Activated naive CD4-positive, alpha-beta T cell treated with anti-CD3 and anti-CD28 coated beads for 36 hours (primary cell): ENCODE results near the gene FTSJ1. TPM values are rescaled to one million over a fixed set of nuclear protein-coding genes. Genes with fewer than 3 reads are reported as not detected.
A peak's percentile ranks its signal among the peaks of the same experiment; 100 is the strongest.

ENCODE experiments used
- CTCF ChIA-PET: fragments of 350-600 bp; sonication (Branson Sonifier 250); formaldehyde crosslinking; loops from one replicate; lab custom pipeline; 2021; ENCODE audit warnings: antibody characterized with exemption; lab: Charles Lee
- DNase-seq: peaks from one replicate; pipeline ENCODE4 v3.0.0-alpha.2; 2020
- H3K27ac Mint-ChIP-seq: one replicate; pipeline ENCODE4 v1.8.0; 2021; ENCODE audit warnings: mild to moderate bottlenecking, mixed read lengths
- H3K27me3 Mint-ChIP-seq: one replicate; pipeline ENCODE4 v1.8.0; 2021; ENCODE audit warnings: low read depth, mixed read lengths
- H3K36me3 Mint-ChIP-seq: one replicate; pipeline ENCODE4 v1.8.0; 2021; ENCODE audit warnings: low read depth, mixed read lengths
- H3K4me1 Mint-ChIP-seq: one replicate; pipeline ENCODE4 v1.8.0; 2021; ENCODE audit warnings: low read depth, mixed read lengths
- H3K4me3 Mint-ChIP-seq: one replicate; pipeline ENCODE4 v1.8.0; 2021; ENCODE audit warnings: mild to moderate bottlenecking, moderate library complexity, mixed read lengths
- H3K9me3 Mint-ChIP-seq: one replicate; pipeline ENCODE4 v1.8.0; 2021; ENCODE audit warnings: mixed read lengths
- intact Hi-C: fragments of 100-400 bp; cut with micrococcal nuclease; formaldehyde crosslinking; loops from one replicate; pipeline ENCODE4 v1.15.1; 2023
- total RNA-seq, 2 experiments: library from RNA; stranded (reverse); gene quantifications; one replicate each; pipeline ENCODE4 v1.2.3, GENCODE V29; 2021

Gene FTSJ1
- total RNA-seq, 2 experiments from 2014 or later: 66.2 to 66.8 TPM

DNA sequence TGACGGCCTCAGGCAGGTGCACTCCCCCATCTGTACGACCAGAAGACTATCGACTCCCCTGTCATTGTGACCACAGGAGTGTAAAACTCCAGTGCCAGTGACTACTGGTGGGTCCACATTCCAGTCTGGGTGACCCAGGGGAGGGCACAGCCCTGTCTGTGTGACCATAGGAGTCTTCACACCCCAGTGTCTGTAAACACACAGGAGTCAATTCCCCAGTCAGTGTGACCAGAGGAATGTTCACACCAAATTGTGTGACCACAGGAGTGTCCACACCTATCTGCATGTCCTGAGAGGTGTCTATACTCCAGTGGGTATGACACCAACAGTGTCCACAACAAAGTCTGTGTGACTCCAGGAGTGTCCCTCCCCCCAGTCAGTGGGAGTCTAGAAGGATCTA, 12.0 kb downstream of the FTSJ1 start:
- no peaks in the 10 kb centered on the region for H3K27me3 Mint-ChIP-seq
- no peaks in the 10 kb centered on the region for H3K36me3 Mint-ChIP-seq
- H3K4me3 Mint-ChIP-seq: no peak overlapping the region
- no peaks in the 10 kb centered on the region for H3K4me1 Mint-ChIP-seq
- DNase-seq: no peak
- H3K9me3 Mint-ChIP-seq: no peaks in the 10 kb centered on the region
- H3K27ac Mint-ChIP-seq: no peak overlapping the region
- CTCF ChIA-PET: no interaction called here
- intact Hi-C loops: no loop called here

GRCh38 chrX:48489296-48489695, 13.3 kb downstream of the FTSJ1 start:
- H3K36me3 Mint-ChIP-seq: no peaks in the 10 kb centered on the region
- H3K9me3 Mint-ChIP-seq: no peaks in the 10 kb centered on the region
- CTCF ChIA-PET: no interaction called here
- H3K4me3 Mint-ChIP-seq: no peak overlapping the region
- H3K27ac Mint-ChIP-seq: no peak overlapping the region
- intact Hi-C loops: no loop called here
- DNase-seq: no peak
- no peaks in the 10 kb centered on the region for H3K27me3 Mint-ChIP-seq
- no peaks in the 10 kb centered on the region for H3K4me1 Mint-ChIP-seq

GRCh38 chrX:48489892-48490291, 13.9 kb downstream of the FTSJ1 start:
- CTCF ChIA-PET: no interaction called here
- H3K27me3 Mint-ChIP-seq: no peaks in the 10 kb centered on the region
- intact Hi-C loops: loop anchor here (5.0 kb wide), 1 partner anchor 408 kb away; no protein-coding TSS in a partner anchor
- no peaks in the 10 kb centered on the region for H3K9me3 Mint-ChIP-seq
- no peak overlapping the region for H3K4me3 Mint-ChIP-seq
- no peaks in the 10 kb centered on the region for H3K36me3 Mint-ChIP-seq
- H3K4me1 Mint-ChIP-seq: no peaks in the 10 kb centered on the region
- no peak for DNase-seq
- no peak overlapping the region for H3K27ac Mint-ChIP-seq

DNA sequence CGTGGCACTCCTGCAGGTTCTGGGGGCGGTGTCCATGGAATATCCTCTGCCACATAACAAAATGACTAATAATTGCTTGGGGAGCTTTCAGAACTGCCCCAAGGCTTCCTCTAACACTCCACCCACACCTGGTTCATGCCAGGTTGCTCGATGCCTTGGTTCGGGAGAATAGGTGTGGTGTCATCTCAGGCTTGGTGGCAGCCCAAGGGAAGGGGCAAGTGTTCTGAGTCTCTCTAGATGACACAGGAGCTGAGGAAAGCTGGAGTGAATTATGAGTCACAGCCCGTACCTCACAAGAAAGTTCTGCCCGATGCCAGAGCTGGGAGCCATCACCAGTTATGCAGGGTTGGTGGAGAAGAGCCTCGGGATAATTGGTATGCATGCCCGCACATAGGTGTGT, 14.7 kb downstream of the FTSJ1 start:
- Mint-ChIP-seq H3K4me1 (no peaks in the 10 kb centered on the region), H3K27me3 (no peaks in the 10 kb centered on the region), H3K27ac (no peak overlapping the region), H3K9me3 (no peaks in the 10 kb centered on the region), H3K36me3 (no peaks in the 10 kb centered on the region), H3K4me3 (no peak overlapping the region)
- intact Hi-C loops: loop anchor here (5.0 kb wide), 1 partner anchor 408 kb away; no protein-coding TSS in a partner anchor
- no peak for DNase-seq
- CTCF ChIA-PET: no interaction called here

GRCh38 chrX:48491809-48492208, 15.8 kb downstream of the FTSJ1 start:
- Mint-ChIP-seq H3K9me3 (no peaks in the 10 kb centered on the region), H3K36me3 (no peaks in the 10 kb centered on the region), H3K27me3 (no peaks in the 10 kb centered on the region), H3K4me3 (no peak overlapping the region), H3K27ac (no peak overlapping the region), H3K4me1 (no peaks in the 10 kb centered on the region)
- intact Hi-C loops: loop anchor here (5.0 kb wide), 1 partner anchor 410 kb away; no protein-coding TSS in a partner anchor
- no peak for DNase-seq
- CTCF ChIA-PET: no interaction called here

DNA sequence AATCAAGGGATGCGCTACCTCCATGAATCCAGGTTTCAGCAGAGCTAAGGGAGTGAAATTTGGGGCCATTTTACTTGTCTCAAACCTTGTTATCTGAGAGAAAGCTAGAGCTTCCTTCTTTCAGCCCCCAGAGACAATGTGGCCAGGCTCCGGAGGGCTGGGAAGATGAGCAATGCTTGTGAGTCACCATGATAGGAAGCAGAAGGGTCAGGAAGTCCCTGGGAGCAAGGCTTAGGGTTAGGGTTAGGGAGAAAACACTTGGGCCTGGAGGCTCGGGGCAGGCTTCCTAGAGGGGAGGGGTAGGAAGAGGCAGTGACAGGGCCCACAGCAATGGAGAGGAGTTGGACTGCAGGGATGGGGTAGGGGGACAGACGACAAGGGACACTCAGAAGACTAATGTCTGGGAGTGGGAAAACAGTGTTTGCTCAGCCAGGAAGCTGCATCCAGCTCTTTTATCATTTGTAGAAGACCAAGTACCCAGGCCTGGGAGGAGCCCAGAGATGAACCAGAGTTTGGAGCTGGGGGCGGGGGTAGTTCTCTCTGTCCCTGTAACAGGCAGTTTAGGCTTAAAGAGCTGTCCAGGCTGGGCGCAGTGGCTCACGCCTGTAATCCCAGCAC, 16.4 kb downstream of the FTSJ1 start:
- CTCF ChIA-PET: no interaction called here
- H3K27ac Mint-ChIP-seq: no peak overlapping the region
- intact Hi-C loops: loop anchor here (5.0 kb wide), 1 partner anchor 410 kb away; no protein-coding TSS in a partner anchor
- H3K4me3 Mint-ChIP-seq: no peak overlapping the region
- no peaks in the 10 kb centered on the region for H3K9me3 Mint-ChIP-seq
- no peaks in the 10 kb centered on the region for H3K36me3 Mint-ChIP-seq
- H3K27me3 Mint-ChIP-seq: no peaks in the 10 kb centered on the region
- H3K4me1 Mint-ChIP-seq: no peaks in the 10 kb centered on the region
- no peak for DNase-seq

DNA sequence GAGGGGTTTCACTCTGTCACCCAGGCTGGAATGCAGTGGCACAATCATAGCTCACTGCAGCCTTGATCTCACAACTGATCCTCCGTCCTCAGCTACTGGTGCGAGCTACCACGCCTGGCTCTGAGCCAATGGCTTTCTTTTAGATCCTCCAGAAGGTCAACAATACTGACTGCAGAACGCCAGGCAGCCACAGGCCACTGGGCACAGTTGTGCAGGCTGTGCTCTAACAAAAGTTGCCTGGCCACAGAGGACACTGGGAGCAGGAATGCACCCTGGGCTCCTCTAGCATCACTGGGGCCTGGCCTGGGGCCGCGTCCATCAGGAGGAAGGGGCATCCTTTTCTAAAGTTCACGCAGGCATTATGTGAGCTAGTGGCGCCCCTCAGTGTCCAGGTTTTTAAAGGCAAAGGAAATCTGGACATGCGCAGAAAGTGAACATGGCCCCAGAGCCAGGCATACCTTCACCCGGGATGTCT, 17.9 kb downstream of the FTSJ1 start:
- H3K27me3 Mint-ChIP-seq: no peaks in the 10 kb centered on the region
- H3K4me1 Mint-ChIP-seq: no peaks in the 10 kb centered on the region
- no peaks in the 10 kb centered on the region for H3K36me3 Mint-ChIP-seq
- no peak overlapping the region for H3K27ac Mint-ChIP-seq
- intact Hi-C loops: loop anchor here (5.0 kb wide), 1 partner anchor 412 kb away; no protein-coding TSS in a partner anchor
- peak; percentile 30 for DNase-seq
- CTCF ChIA-PET: interaction anchor here (0.6 to 1.4 kb wide), 4 partner anchors 28 to 813 kb away, joined by 3 to 7 read pairs (median 3); no protein-coding TSS in a partner anchor
- H3K4me3 Mint-ChIP-seq: no peak overlapping the region
- no peaks in the 10 kb centered on the region for H3K9me3 Mint-ChIP-seq

- Mint-ChIP-seq H3K27ac (no peak overlapping the region), H3K27me3 (no peaks in the 10 kb centered on the region)
These were observed 20.7 kb downstream of the FTSJ1 start for GRCh38 chrX:48496660-48497059.

DNA sequence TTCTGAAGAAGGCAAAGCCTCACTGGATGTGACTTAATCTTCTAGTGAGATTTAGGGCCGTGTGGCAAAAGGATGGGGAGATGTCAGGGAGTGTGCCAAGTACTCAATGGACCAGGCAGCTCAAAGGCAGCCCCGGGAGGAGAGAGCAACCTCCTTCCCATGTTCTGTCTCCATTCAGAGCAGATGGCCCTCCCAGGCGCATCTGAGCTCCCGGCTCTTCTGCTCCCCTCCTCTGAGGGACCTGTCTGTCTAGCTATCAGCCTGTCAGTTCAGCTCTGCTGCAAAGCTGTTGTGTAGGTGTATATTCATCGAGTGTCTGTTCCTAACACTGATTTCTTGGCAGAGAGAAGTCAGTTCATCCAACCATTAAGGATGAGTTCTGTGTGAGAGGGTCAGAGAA, 21.9 kb downstream of the FTSJ1 start:
- intact Hi-C loops: no loop called here
- DNase-seq: no peak
- Mint-ChIP-seq H3K4me3 (no peak overlapping the region), H3K4me1 (no peaks in the 10 kb centered on the region), H3K27ac (no peak overlapping the region), H3K36me3 (no peaks in the 10 kb centered on the region), H3K27me3 (no peaks in the 10 kb centered on the region), H3K9me3 (no peaks in the 10 kb centered on the region)
- CTCF ChIA-PET: no interaction called here

More at GRCh38 chrX:48496660-48497059, 20.7 kb downstream of the FTSJ1 start:
- Mint-ChIP-seq H3K9me3 (no peaks in the 10 kb centered on the region), H3K4me3 (no peak overlapping the region), H3K36me3 (no peaks in the 10 kb centered on the region), H3K4me1 (no peaks in the 10 kb centered on the region)
- DNase-seq: no peak
- intact Hi-C loops: no loop called here
- CTCF ChIA-PET: no interaction called here

DNA sequence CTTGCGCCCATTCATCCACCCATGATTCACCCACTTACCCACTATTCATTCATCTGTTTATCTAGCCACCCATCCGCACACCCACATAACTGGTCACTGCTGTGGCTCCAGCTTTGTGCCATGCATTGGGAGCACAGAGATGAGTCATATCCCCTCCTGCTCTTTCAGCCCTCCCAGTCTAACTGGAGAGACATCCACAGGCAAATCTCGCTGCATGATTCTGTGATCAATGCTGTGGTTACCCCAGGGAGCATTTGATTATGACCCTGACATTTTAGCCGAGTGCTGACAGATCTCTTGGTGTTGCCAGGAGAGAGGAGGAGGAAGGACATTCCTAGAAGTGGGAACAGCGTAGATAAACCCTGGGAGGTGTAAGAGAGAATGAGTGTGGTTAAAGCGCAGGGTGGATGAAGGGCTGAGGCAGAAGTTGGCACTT, 22.4 kb downstream of the FTSJ1 start:
- no peak overlapping the region for H3K4me3 Mint-ChIP-seq
- H3K36me3 Mint-ChIP-seq: no peaks in the 10 kb centered on the region
- no peak overlapping the region for H3K27ac Mint-ChIP-seq
- intact Hi-C loops: no loop called here
- no peaks in the 10 kb centered on the region for H3K27me3 Mint-ChIP-seq
- no peaks in the 10 kb centered on the region for H3K4me1 Mint-ChIP-seq
- no peaks in the 10 kb centered on the region for H3K9me3 Mint-ChIP-seq
- CTCF ChIA-PET: no interaction called here
- no peak for DNase-seq

- CTCF ChIA-PET: no interaction called here
- no peaks in the 10 kb centered on the region for H3K9me3 Mint-ChIP-seq
- H3K27ac Mint-ChIP-seq: no peak overlapping the region
- intact Hi-C loops: no loop called here
- DNase-seq: no peak
- H3K36me3 Mint-ChIP-seq: no peaks in the 10 kb centered on the region
- no peak overlapping the region for H3K4me3 Mint-ChIP-seq
- H3K4me1 Mint-ChIP-seq: peaks cover 5% of the 10 kb centered on the region
- H3K27me3 Mint-ChIP-seq: no peaks in the 10 kb centered on the region
These were observed 28.3 kb downstream of the FTSJ1 start for GRCh38 chrX:48504261-48504660.

GRCh38 chrX:48505481-48505880, 29.5 kb downstream of the FTSJ1 start:
- no peaks in the 10 kb centered on the region for H3K9me3 Mint-ChIP-seq
- no peaks in the 10 kb centered on the region for H3K36me3 Mint-ChIP-seq
- no peaks in the 10 kb centered on the region for H3K27me3 Mint-ChIP-seq
- H3K4me3 Mint-ChIP-seq: no peak overlapping the region
- H3K27ac Mint-ChIP-seq: no peak overlapping the region
- no peak for DNase-seq
- CTCF ChIA-PET: no interaction called here
- peaks cover 13% of the 10 kb centered on the region for H3K4me1 Mint-ChIP-seq
- intact Hi-C loops: no loop called here

GRCh38 chrX:48507246-48507645, 31.2 kb downstream of the FTSJ1 start:
- Mint-ChIP-seq H3K27ac (no peak overlapping the region), H3K27me3 (no peaks in the 10 kb centered on the region), H3K9me3 (no peaks in the 10 kb centered on the region), H3K4me1 (peaks cover 13% of the 10 kb centered on the region), H3K4me3 (no peak overlapping the region), H3K36me3 (no peaks in the 10 kb centered on the region)
- CTCF ChIA-PET: no interaction called here
- intact Hi-C loops: no loop called here
- DNase-seq: no peak
